Esophagus squamous epithelium (tissue), 4 donors: Measurements from ENCODE around the gene PDPK1.

Experiments used
- POLR2A ChIP-seq, 4 donors: fragments of 450-650 bp; IDR thresholded peaks; one replicate each; pipeline ENCODE4 v1.6.1; 2017; ENCODE audit warnings: antibody characterized with exemption in 4 of 4, mild to moderate bottlenecking in 4 of 4, moderate library complexity in 3 of 4
- TF ChIP-seq, protein P1 (sequence below), 6 experiments: fragments of 450-650 bp in 4 of 6; fragments of 200-600 bp in 2 of 6; sonication (generic) in 2 of 6; IDR thresholded peaks; one replicate each; pipeline ENCODE4 v1.5.1; 2016 to 2019; ENCODE audit warnings: antibody characterized with exemption in 6 of 6, mild to moderate bottlenecking in 4 of 6, moderate library complexity in 4 of 6

DNA sequence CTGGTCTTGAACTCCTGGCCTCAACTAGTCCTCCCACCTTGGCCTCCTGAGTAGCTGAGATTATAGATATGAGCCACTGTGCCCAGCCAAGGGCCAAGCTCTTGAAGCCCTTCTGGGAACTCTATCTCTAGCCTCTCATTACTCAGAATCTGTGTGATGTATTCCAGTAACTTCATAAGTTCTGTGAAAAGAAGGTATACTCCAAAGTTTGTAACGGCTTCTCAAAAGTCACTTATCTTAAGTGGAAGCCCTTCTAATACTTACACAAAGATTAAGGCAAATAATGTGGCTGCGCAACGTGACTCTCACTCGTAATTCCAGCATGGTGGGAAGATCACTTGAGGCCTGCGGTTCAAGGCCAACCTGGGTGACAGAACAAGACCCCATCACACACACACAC is 43.2 kb upstream of the PDPK1 start:
- TF ChIP-seq, protein P1, sequence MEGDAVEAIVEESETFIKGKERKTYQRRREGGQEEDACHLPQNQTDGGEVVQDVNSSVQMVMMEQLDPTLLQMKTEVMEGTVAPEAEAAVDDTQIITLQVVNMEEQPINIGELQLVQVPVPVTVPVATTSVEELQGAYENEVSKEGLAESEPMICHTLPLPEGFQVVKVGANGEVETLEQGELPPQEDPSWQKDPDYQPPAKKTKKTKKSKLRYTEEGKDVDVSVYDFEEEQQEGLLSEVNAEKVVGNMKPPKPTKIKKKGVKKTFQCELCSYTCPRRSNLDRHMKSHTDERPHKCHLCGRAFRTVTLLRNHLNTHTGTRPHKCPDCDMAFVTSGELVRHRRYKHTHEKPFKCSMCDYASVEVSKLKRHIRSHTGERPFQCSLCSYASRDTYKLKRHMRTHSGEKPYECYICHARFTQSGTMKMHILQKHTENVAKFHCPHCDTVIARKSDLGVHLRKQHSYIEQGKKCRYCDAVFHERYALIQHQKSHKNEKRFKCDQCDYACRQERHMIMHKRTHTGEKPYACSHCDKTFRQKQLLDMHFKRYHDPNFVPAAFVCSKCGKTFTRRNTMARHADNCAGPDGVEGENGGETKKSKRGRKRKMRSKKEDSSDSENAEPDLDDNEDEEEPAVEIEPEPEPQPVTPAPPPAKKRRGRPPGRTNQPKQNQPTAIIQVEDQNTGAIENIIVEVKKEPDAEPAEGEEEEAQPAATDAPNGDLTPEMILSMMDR (IDR thresholded peaks at IDR 0.05): no peak
- TF ChIP-seq POLR2A (IDR thresholded peaks at IDR 0.05): no peak
